Islet precursor cell (in vitro differentiated cells): ENCODE data around the gene C3orf85.

Experiments
- DNase-seq: peaks from one replicate; pipeline ENCODE4 v3.0.0-alpha.2; 2018

C3orf85 gene

DNA sequence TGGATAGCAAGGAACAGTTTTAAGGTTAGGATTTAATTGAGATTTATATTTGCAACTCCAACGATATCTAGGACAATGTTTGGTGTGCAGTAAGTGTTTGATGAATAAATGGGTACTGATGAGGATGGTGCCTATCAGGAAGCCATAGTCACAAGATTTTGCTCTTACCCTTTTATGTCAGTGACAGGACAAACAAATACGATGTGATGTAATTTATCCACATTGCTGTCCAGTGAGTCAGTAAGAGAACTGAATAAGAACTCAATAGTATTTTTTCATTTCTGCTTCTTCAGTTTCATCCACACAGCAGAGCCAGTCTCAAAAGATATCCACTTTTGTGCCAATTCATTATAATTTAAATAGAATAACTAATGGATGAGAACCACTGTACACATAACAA lies 18.5 kb downstream of the C3orf85 start:
- no peak for DNase-seq

- DNase-seq, result no peak
Observed at GRCh38 chr3:109155828-109156227, 19.3 kb downstream of the C3orf85 start.

DNA sequence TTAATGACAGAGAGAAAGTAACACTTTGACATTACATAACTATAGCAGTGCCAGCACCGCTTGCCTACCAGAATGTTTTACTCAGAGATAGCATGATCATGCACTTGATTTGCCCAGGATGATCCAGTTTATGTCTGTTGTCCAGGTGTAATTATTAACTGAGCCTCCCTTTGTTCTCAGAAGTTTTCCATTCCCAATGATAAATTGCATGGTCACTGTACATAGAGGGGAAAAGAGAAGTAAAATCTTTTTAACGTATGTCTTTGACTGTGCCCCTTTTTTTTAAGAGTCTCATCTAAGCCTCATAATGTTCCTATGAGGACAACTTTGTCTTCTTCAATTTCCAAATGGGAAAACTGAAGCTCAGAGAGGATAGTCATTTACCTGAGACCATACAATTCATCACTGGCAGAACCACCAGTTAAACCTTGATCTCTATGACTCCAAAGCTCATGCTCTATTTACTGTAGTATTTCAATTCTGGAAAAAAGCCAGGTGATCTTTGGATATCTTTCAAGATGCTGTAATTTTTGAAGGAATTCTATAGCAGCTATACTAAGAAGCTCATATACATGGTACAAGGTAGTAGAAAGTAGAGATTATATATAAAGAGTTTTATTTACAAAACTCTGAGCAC lies 25.1 kb downstream of the C3orf85 start:
- DNase-seq, result no peak

GRCh38 chr3:109165905-109166304 lies 29.4 kb downstream of the C3orf85 start:
- DNase-seq, result no peak

DNA sequence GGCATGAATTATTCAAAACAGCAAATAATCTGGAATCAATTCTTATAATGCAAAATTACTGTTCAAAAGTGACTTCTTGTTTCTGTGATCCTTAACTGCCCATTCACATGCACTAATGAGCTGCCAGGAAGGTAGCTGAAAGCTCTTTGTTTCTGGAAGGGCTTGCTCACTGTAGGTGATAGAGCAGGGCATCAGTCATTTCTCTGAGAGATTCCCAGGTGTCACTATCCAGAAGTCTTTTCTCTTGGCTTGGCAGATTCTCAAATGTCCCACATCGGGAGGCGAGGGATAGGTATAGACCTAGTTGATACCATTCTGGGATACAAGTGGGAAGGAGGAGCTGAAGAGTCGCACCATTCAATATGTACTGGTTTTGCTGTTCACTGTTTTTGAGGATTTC lies 35.0 kb downstream of the C3orf85 start:
- no peak for DNase-seq

DNA sequence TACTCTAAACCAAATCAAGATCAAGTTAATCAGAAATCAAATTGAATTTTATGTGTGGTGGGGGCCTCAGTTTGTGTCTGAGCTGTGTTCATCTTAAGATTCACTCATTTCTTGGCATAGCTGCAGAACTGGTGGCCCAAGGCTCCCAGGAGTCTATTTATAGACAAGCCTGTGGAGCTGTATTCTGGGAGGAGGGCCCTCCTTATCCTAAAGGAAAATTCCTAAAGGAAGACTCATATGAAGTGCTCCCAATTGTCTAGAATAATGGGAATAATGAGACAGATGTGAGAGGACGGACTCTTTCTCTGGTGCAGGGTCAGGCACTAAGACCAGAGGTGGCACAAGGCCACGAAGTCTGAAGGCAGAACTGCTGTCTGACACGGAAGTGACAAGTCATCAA lies 38.9 kb downstream of the C3orf85 start:
- DNase-seq, result peak; percentile 61

- no peak for DNase-seq
Observed at GRCh38 chr3:109176726-109177125, 40.2 kb downstream of the C3orf85 start.

- no peak for DNase-seq
Observed at GRCh38 chr3:109177908-109178307, 41.4 kb downstream of the C3orf85 start.

- DNase-seq, result no peak
Observed at GRCh38 chr3:109178708-109179107, 42.2 kb downstream of the C3orf85 start.

- DNase-seq, result no peak
Observed at GRCh38 chr3:109184726-109185125, 48.2 kb downstream of the C3orf85 start.

- DNase-seq, result no peak
Observed at GRCh38 chr3:109187390-109187789, 50.9 kb downstream of the C3orf85 start.

- DNase-seq, result no peak
Observed at GRCh38 chr3:109188741-109189140, 52.2 kb downstream of the C3orf85 start.

- no peak for DNase-seq
Observed at GRCh38 chr3:109191421-109191820, 54.9 kb downstream of the C3orf85 start.

DNA sequence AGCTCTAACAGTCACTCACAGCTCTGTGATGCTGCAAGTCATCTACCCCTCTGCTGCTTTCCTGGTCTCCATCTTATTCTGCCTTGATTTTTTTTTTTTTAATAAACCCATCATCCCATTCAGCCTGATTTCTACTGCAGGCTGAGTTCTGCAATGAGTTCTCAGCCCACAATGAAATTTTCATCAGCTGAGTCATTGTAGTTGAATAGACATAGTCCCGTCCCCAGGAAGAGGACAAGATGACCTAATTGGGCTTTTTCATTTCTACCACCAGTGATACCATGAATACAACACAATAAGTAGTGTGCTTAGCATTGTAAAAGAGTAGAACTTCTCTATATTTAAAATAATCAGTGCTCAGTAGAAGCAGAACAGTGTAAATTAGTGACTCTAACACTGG lies 59.3 kb downstream of the C3orf85 start:
- no peak for DNase-seq
